HepG2 (cell line): Measurements from ENCODE around the gene DSTYK. TPM values are rescaled to one million over a fixed set of nuclear protein-coding genes. Genes with fewer than 3 reads are reported as not detected.

ENCODE experiments used
- ATAC-seq: fragments of 200-7000 bp; cut with Tn5 transposase; 3 replicates; pipeline ENCODE4 v1.9.1; 2020; ENCODE audit warnings: mild to moderate bottlenecking, moderate library complexity
- BruUV-seq: library from RNA; stranded (reverse); fragments of 400-500 nt; replicated peaks from 2 replicates; lab custom pipeline; 2021; lab: Mats Ljungman, UMichigan
- CTCF ChIA-PET: fragments of 300-600 bp; formaldehyde crosslinking; extraction: SDS; loops from one replicate; lab custom pipeline; 2021; ENCODE audit warnings: low total read pairs, inconsistent platforms, low intra/inter-chr PET ratio; lab: Yijun Ruan, JAX
- POLR2A ChIA-PET: fragments of 350-600 bp; sonication (Branson Sonifier 250); formaldehyde crosslinking; loops from one replicate; lab custom pipeline; 2020; ENCODE audit warnings: antibody characterized with exemption, inconsistent platforms; lab: Yijun Ruan, JAX
- DNase-seq: peaks from one replicate; pipeline ENCODE4 v3.0.0-alpha.2; 2015; ENCODE audit warnings: low spot score
- FAIRE-seq: peaks from 3 replicates; lab custom pipeline; 2011; peaks lifted over from hg19 to GRCh38; lab: Jason Lieb, UNC
- H2AFZ ChIP-seq: one replicate; pipeline ENCODE4 v1.6.1; 2011; ENCODE audit warnings: low read length, inconsistent platforms
- H3K27ac ChIP-seq: fragments of 300-600 bp; 3 replicates; pipeline ENCODE4 v1.8.0; 2011; ENCODE audit warnings: mixed run types, mild to moderate bottlenecking, mixed read lengths, low read length, inconsistent platforms; ENCODE audit not compliant: insufficient read depth; ENCODE audit errors: extremely low read length
- H3K27me3 ChIP-seq, 2 experiments: fragments of 200-600 bp in 1 of 2; 2 replicates in 1 of 2; 3 replicates in 1 of 2; pipeline versions ENCODE4 v1.6.0 to v1.8.0; 2011; ENCODE audit warnings: low read length in 2 of 2, mild to moderate bottlenecking in 2 of 2, moderate library complexity in 2 of 2, inconsistent platforms in 1 of 2; ENCODE audit not compliant: insufficient read depth in 2 of 2, control insufficient read depth in 1 of 2
- H3K36me3 ChIP-seq, 2 experiments: fragments of 200-600 bp in 1 of 2; replicated peaks in 1 of 2; 2 replicates in 1 of 2; 3 replicates in 1 of 2; pipeline versions ENCODE4 v1.5.1 to v1.8.0; 2011; ENCODE audit warnings: low read length in 2 of 2, inconsistent platforms in 1 of 2; ENCODE audit not compliant: insufficient read depth in 2 of 2, control insufficient read depth in 1 of 2
- H3K4me1 ChIP-seq: 2 replicates; pipeline ENCODE4 v1.5.1; 2012; ENCODE audit warnings: low read length, inconsistent platforms; ENCODE audit not compliant: insufficient read depth
- H3K4me2 ChIP-seq: 2 replicates; pipeline ENCODE4 v1.6.0; 2011; ENCODE audit warnings: low read depth, low read length, inconsistent platforms
- H3K4me3 ChIP-seq, 3 experiments: fragments of 200-600 bp in 1 of 3; sonication (generic), shearing (Covaris generic) in 1 of 3; replicated peaks in 1 of 3; 2 replicates each; pipeline ENCODE4 v1.5.1; 2011 to 2016; ENCODE audit warnings: low read length in 3 of 3, inconsistent platforms in 2 of 3, low read depth in 2 of 3, mild to moderate bottlenecking in 2 of 3, control low read depth in 1 of 3, mixed read lengths in 1 of 3; ENCODE audit not compliant: insufficient read depth in 1 of 3
- H3K79me2 ChIP-seq: one replicate; pipeline ENCODE4 v1.6.1; 2011; ENCODE audit warnings: low read length, inconsistent platforms; ENCODE audit not compliant: insufficient read depth
- H3K9ac ChIP-seq: 2 replicates; pipeline ENCODE4 v1.6.0; 2011; ENCODE audit warnings: mild to moderate bottlenecking, low read depth, low read length, inconsistent platforms; ENCODE audit not compliant: insufficient read depth
- H3K9me3 ChIP-seq: 2 replicates; pipeline ENCODE4 v1.5.1; 2012; ENCODE audit warnings: mild to moderate bottlenecking, low read length
- H4K20me1 ChIP-seq: 2 replicates; pipeline ENCODE4 v1.6.0; 2011; ENCODE audit warnings: inconsistent platforms, mild to moderate bottlenecking, low read length, moderate library complexity; ENCODE audit not compliant: insufficient read depth
- ADNP ChIP-seq: sonication (generic); formaldehyde crosslinking; IDR thresholded peaks from 2 replicates; pipeline ENCODE4 v1.4.0; 2020; ENCODE audit warnings: missing genetic modification reagents
- AFF4 ChIP-seq: sonication (generic); formaldehyde crosslinking; IDR thresholded peaks from 2 replicates; pipeline ENCODE4 v1.4.0; 2020; ENCODE audit warnings: missing genetic modification reagents
- CCDC6 ChIP-seq: sonication (generic); formaldehyde crosslinking; IDR thresholded peaks from 2 replicates; pipeline ENCODE4 v1.8.1; 2022; ENCODE audit warnings: mild to moderate bottlenecking, missing genetic modification reagents, moderate library complexity
- HDAC6 ChIP-seq: fragments of 200-600 bp; sonication (generic); IDR thresholded peaks from 2 replicates; pipeline ENCODE4 v1.7.0; 2017; ENCODE audit warnings: mild to moderate bottlenecking, antibody characterized with exemption, low read length, low read depth
- KDM5B ChIP-seq: sonication (generic); formaldehyde crosslinking; IDR thresholded peaks from 2 replicates; pipeline ENCODE4 v1.4.0; 2020; ENCODE audit warnings: missing genetic modification reagents, mild to moderate bottlenecking, borderline replicate concordance
- NPAS2 ChIP-seq: sonication (generic); formaldehyde crosslinking; IDR thresholded peaks from 2 replicates; pipeline ENCODE4 v1.8.0; 2022; ENCODE audit warnings: mild to moderate bottlenecking, missing genetic modification reagents, borderline replicate concordance
- SMARCE1 ChIP-seq: fragments of 450-650 bp; IDR thresholded peaks from 2 replicates; pipeline ENCODE4 v1.6.1; 2017; ENCODE audit warnings: borderline replicate concordance
- ZNF205 ChIP-seq: IDR thresholded peaks from 2 replicates; pipeline ENCODE4 v1.6.1; 2018; ENCODE audit warnings: missing biosample characterization, missing genetic modification reagents
- ZNF512 ChIP-seq: sonication (generic); formaldehyde crosslinking; IDR thresholded peaks from 2 replicates; pipeline ENCODE4 v1.4.0; 2020; ENCODE audit warnings: mild to moderate bottlenecking, missing genetic modification reagents
- ZNF577 ChIP-seq: sonication (generic); formaldehyde crosslinking; IDR thresholded peaks from 2 replicates; pipeline ENCODE4 v1.4.0; 2020; ENCODE audit warnings: mild to moderate bottlenecking, low read depth, missing genetic modification reagents, borderline replicate concordance
- ZNF7 ChIP-seq: IDR thresholded peaks from 2 replicates; pipeline ENCODE4 v1.6.1; 2016; ENCODE audit warnings: missing biosample characterization, missing genetic modification reagents
- ZNF777 ChIP-seq: sonication (generic); formaldehyde crosslinking; IDR thresholded peaks from 2 replicates; pipeline ENCODE4 v1.4.0; 2020; ENCODE audit warnings: missing genetic modification reagents
- ZNF792 ChIP-seq: IDR thresholded peaks from 2 replicates; pipeline ENCODE4 v1.6.1; 2016
- WGBS: methylation state at CpG from one replicate; pipeline ENCODE4 v1.1.6; 2017; ENCODE audit warnings: low lambda C conversion rate; 5-methylcytosine and 5-hydroxymethylcytosine counted together
- in situ Hi-C: cut with HindIII; loops from 2 replicates; pipeline ENCODE4 v1.10.0; 2017; ENCODE audit warnings: low pct_unique_long_range_greater_than_20kb; ENCODE audit not compliant: extremely low pct_ligation_motif_present
- intact Hi-C: fragments of 100-400 bp; cut with micrococcal nuclease; formaldehyde crosslinking; loops from one replicate; pipeline ENCODE4 v1.10.0; 2022; ENCODE audit not compliant: unreplicated experiment
- polyA plus RNA-seq, 8 experiments: library from polyadenylated mRNA; depleted of rRNA in 3 of 8; stranded (reverse) in 7 of 8; unstranded in 1 of 8; fragments of >200 nt; fragmentation: Illumina TruSeq in 4 of 8; extraction: Trizol in 4 of 8; gene quantifications; 2 replicates each; pipeline versions ENCODE4 v1.2.1 to v1.2.3, GENCODE V29; 2011 to 2016; ENCODE audit warnings: low read depth in 4 of 8, missing spikeins in 1 of 8, mixed read lengths in 1 of 8; ENCODE audit not compliant: insufficient read depth in 1 of 8
- total RNA-seq, 5 experiments: library from RNA; depleted of rRNA; stranded (reverse); fragments of >200 nt; fragmentation: Illumina TruSeq; extraction: Trizol; gene quantifications; 2 replicates each; pipeline ENCODE4 v1.2.3, GENCODE V29; 2016; ENCODE audit warnings: low read depth in 1 of 5
- TF ChIP-seq, protein P1 (sequence below): sonication (generic); formaldehyde crosslinking; IDR thresholded peaks from 2 replicates; pipeline ENCODE4 v1.4.0; 2020; ENCODE audit warnings: mild to moderate bottlenecking, missing genetic modification reagents

DSTYK gene
- total and polyA plus RNA-seq, 2 of the 13 experiments (the other 11 are each of a cell fraction or from before 2014, with no cell fraction given): 2.6 to 4.8 TPM

DNA sequence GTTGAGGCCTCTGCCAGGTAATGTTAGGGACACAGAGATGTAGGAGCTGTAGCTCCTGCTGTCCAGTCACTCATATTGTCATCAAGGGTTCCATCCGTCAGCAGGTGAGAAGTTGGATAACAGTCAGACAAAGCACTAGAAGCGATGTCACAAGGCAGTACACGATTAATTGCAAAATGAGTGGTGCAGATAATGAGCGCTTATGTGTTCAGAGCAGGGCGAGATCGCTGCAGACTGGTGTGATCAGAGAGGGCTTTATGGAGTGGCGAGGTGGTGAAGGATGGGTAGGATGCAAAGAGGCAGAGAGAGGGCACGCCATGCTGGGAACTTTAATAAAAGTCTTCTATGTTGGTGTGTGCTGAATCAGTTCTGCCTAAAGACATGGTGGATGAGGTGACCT lies 25.0 kb upstream of the DSTYK start:
- no peak overlapping the region for H3K9ac ChIP-seq
- no peak for DNase-seq
- 34% methylated on average over 8 of the region's 8 CpGs for WGBS

GRCh38 chr1:205235951-205236350 lies 24.4 kb upstream of the DSTYK start:
- intact Hi-C loops (no loop called here), in situ Hi-C loops (no loop called here)
- no peak overlapping the region for H3K4me2 ChIP-seq
- H3K4me1 ChIP-seq: no peaks in the 10 kb centered on the region
- no peaks in the 10 kb centered on the region for H4K20me1 ChIP-seq
- FAIRE-seq: no peak
- no peak overlapping the region for H3K27ac ChIP-seq
- H3K27me3 ChIP-seq: peaks cover 2 to 56% of the 10 kb centered on the region in 2 experiments; a peak in 4 of 5 replicates
- DNase-seq: no peak
- 28% methylated on average over 6 of the region's 6 CpGs for WGBS
- no peak for ATAC-seq
- H2AFZ ChIP-seq: no peak overlapping the region
- H3K36me3 ChIP-seq: no peaks in the 10 kb centered on the region
- no peak overlapping the region for H3K9ac ChIP-seq
- no TSS peak for BruUV-seq
- POLR2A ChIA-PET: interaction anchor here (0.7 kb wide), 1 partner anchor 47 kb away, joined by 3 read pairs; no protein-coding TSS in a partner anchor
- CTCF ChIA-PET: no interaction called here
- no peak overlapping the region for H3K4me3 ChIP-seq
- H3K9me3 ChIP-seq: no peaks in the 10 kb centered on the region
- H3K79me2 ChIP-seq: no peaks in the 10 kb centered on the region
- TF ChIP-seq ZNF7 (CRISPR knock-in tag) (no peak), KDM5B (CRISPR knock-in tag) (no peak), ADNP (CRISPR knock-in tag) (no peak), ZNF792 (CRISPR knock-in tag) (no peak), HDAC6 (no peak), AFF4 (no peak), ZNF577 (CRISPR knock-in tag) (no peak), SMARCE1 (no peak)

More for the DNA sequence above, 25.0 kb upstream of the DSTYK start:
- intact Hi-C loops (no loop called here), in situ Hi-C loops (no loop called here)
- Histone ChIP-seq H4K20me1 (no peaks in the 10 kb centered on the region), H2AFZ (no peak overlapping the region), H3K27me3 (peaks cover 2 to 62% of the 10 kb centered on the region in 2 experiments; a peak in 4 of 5 replicates), H3K4me2 (no peak overlapping the region), H3K36me3 (no peaks in the 10 kb centered on the region), H3K27ac (no peak overlapping the region), H3K9me3 (no peaks in the 10 kb centered on the region), H3K79me2 (no peaks in the 10 kb centered on the region), H3K4me1 (no peaks in the 10 kb centered on the region), H3K4me3 (no peak overlapping the region)
- FAIRE-seq: no peak
- CTCF ChIA-PET: no interaction called here
- no TSS peak for BruUV-seq
- POLR2A ChIA-PET: no interaction called here
- TF ChIP-seq NPAS2 (no peak), ZNF777 (CRISPR knock-in tag) (no peak), ZNF205 (no peak), ZNF512 (CRISPR knock-in tag) (no peak), CCDC6 (no peak)
- TF ChIP-seq, protein P1, sequence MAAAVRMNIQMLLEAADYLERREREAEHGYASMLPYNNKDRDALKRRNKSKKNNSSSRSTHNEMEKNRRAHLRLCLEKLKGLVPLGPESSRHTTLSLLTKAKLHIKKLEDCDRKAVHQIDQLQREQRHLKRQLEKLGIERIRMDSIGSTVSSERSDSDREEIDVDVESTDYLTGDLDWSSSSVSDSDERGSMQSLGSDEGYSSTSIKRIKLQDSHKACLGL (CRISPR knock-in tag): no peak
- no peak for ATAC-seq
